Measurements from ENCODE around the gene ATG4B. TPM values are rescaled to one million over a fixed set of nuclear protein-coding genes. Genes with fewer than 3 reads are reported as not detected.

ATG4B gene
- total RNA-seq, 1 donor from 2014 or later = 117 TPM

DNA sequence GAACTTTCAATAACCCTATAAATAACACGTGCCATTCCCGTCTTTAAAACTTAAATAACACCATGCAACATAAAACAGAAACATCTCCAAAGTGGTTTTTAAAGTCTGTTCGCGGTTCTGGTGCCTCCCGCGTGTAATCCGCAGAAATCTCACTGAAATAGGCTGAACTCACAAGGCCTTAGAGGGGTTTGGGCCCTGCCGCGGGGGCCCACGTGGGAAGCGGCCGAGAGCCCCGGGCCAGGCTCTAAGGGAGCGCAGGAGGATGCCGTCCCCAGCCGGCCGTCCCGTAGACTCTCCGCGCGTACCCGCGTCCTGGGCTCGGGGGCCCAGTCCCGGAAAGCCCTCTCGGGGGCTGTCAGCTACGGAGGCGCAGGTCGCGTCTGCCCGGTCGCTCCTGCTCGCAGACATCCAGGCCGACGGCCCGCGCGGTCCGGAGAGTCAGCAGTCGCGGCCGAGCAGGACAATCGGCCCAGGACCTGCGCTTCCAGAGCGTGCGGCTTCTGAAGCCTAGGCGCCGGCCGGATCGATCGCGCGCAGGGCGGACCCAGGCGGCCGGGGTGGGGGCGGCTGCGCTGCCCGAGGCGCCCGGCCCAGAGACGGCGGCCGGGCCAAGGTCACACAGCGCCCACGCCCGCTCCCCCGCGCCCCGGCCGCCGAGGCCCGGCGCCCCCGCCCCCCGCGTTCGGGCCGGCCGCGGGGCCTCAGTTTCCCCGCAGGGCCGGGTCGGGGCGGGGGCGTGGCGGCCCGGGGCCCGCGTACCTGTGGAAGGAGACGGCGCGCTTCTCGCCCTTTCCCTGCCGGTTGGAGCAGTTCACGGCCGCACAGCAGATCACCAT, 1.1 kb upstream of the ATG4B start:
- intact Hi-C loops (cut with micrococcal nuclease) = loop anchor here (2.0 to 10.0 kb wide), 5 partner anchors 20 to 482 kb away; partner anchors contain the start of genes D2HGDH, DTYMK, PPP1R7 and STK25
- Mint-ChIP-seq H3K4me1 (ENCODE audit: low read depth) (peaks cover 34% of the 10 kb centered on the region), H3K4me3 (ENCODE audit: low read depth) (peak overlapping the region; percentile 81)

DNA sequence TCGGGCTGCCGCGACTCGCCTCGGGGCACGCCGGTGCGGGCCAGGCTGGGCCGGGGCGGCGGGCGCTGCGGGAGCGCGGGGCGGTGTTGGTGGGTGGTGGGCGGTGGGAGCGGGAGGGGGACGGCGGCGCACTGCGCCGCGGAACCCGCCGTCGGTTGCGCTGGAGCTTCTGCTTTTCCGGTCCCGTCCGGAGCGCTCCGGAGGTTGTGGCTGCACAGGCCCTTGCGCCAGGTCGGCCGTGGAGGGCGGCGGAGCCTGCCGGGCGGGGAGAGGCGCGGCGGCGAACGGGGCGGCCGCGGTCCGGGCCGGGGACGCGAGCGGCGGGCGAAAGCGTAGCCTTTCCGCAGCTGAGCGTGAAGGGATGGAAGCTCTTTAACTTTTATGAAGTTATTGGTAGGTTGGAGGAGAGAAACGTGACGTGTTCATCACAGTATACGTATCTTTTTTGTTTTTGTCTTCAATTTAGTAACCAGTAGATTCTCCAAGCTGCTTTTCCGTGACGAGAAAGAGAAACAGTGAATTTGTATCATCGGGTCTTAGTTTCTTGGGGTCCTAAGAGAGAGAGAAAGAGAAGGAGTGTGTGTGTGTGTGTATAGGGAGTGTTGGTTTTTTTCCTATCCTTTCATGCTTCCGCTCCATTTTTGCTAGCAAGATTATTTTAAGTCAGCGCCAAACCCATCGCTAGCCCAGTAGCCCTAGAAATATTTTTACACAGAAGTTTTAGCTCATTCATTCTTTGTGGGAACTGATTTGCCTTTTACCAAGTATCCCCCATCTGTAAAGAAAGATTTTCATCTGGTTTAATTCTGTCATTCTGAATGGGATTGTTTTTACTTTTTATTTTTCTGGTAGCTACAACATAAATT, 535 bp downstream of the ATG4B start:
- peaks cover 42% of the 10 kb centered on the region for H3K4me1 Mint-ChIP-seq (ENCODE audit: low read depth)
- peak overlapping the region; percentile 94 for H3K4me3 Mint-ChIP-seq (ENCODE audit: low read depth)
- H3K27me3 Mint-ChIP-seq (ENCODE audit: low read depth) = no peaks in the 10 kb centered on the region
- intact Hi-C loops (cut with micrococcal nuclease) = loop anchor here (2.0 to 10.0 kb wide), 5 partner anchors 21 to 483 kb away; partner anchors contain the start of genes D2HGDH, DTYMK, PPP1R7 and STK25
- peak overlapping the region; percentile 92 for H3K27ac Mint-ChIP-seq
- DNase-seq (ENCODE audit: low spot score) = no peak
- H3K9me3 Mint-ChIP-seq = no peaks in the 10 kb centered on the region
- peaks cover 51% of the 10 kb centered on the region for H3K36me3 Mint-ChIP-seq (ENCODE audit: low read depth)

More for the DNA sequence above, 1.1 kb upstream of the ATG4B start:
- H3K27ac Mint-ChIP-seq = peak overlapping the region; percentile 68
- peaks cover 59% of the 10 kb centered on the region for H3K36me3 Mint-ChIP-seq (ENCODE audit: low read depth)
- no peaks in the 10 kb centered on the region for H3K9me3 Mint-ChIP-seq
- H3K27me3 Mint-ChIP-seq (ENCODE audit: low read depth) = no peaks in the 10 kb centered on the region
- DNase-seq (ENCODE audit: low spot score) = peak; percentile 35

GRCh38 chr2:241638940-241639339, 1.4 kb downstream of the ATG4B start:
- intact Hi-C loops (cut with micrococcal nuclease) = loop anchor here (5.0 to 10.0 kb wide), 2 partner anchors 132 to 484 kb away; partner anchors contain the start of genes PPP1R7 and STK25
- no peaks in the 10 kb centered on the region for H3K9me3 Mint-ChIP-seq
- peak overlapping the region; percentile 94 for H3K4me3 Mint-ChIP-seq (ENCODE audit: low read depth)
- peaks cover 42% of the 10 kb centered on the region for H3K4me1 Mint-ChIP-seq (ENCODE audit: low read depth)
- no peaks in the 10 kb centered on the region for H3K27me3 Mint-ChIP-seq (ENCODE audit: low read depth)
- H3K27ac Mint-ChIP-seq = no peak overlapping the region
- peaks cover 46% of the 10 kb centered on the region for H3K36me3 Mint-ChIP-seq (ENCODE audit: low read depth)
- no peak for DNase-seq (ENCODE audit: low spot score)

DNA sequence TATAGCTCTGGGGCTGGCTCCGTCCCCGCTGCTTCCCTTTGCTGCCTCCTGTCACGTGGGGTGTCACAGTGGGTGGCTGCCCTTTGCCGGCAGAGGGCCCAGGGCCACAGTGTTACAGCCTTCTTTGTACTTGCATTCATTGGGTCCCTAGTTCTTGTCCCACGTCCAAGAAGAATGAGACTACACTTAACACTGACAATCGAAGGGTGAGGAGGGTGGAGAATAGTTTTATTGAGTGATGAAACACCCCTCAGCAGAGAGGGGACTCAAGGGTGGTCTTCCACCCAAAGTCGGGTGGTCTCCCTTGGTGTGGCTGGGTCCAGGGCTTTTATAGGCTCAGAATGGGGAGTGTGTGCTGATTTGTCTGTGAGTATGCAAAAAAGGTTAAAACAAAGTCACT, 1.9 kb downstream of the ATG4B start:
- peaks cover 42% of the 10 kb centered on the region for H3K4me1 Mint-ChIP-seq (ENCODE audit: low read depth)
- no peak overlapping the region for H3K4me3 Mint-ChIP-seq (ENCODE audit: low read depth)
- H3K27ac Mint-ChIP-seq = no peak overlapping the region
- no peaks in the 10 kb centered on the region for H3K9me3 Mint-ChIP-seq
- intact Hi-C loops (cut with micrococcal nuclease) = loop anchor here (5.0 to 10.0 kb wide), 2 partner anchors 132 to 485 kb away; partner anchors contain the start of genes PPP1R7 and STK25
- H3K27me3 Mint-ChIP-seq (ENCODE audit: low read depth) = no peaks in the 10 kb centered on the region
- DNase-seq (ENCODE audit: low spot score) = no peak
- peaks cover 46% of the 10 kb centered on the region for H3K36me3 Mint-ChIP-seq (ENCODE audit: low read depth)

DNA sequence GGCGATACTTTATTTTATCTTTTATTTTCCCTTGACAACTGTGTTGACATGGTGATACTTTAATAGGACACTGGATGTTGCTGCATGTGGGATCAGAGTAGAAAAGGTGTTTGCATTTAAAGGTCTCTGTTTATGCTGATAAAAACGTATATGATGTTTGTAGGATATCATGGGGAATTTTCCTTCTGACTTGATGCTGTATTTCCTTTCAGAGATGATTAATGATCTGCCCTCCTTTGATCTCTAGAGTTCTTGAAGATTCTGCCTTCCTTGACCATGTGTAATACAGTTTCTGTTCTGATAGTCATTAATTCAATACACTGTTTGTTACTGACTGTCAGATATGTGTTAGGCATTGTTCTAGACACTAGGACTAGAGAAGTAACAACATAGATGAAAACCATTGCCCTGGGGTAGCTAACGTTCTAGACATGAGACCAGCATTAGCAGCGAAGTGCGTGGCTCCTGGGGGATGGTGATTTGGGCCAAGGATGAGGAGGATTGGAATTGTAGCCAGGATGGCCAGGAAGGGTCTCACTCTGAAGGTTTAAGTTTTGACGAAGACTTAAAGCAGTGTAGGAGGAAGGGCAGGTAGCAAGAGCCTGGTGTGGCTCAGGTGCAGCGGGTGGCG, 2.8 kb downstream of the ATG4B start:
- DNase-seq (ENCODE audit: low spot score) = no peak
- peak overlapping the region; percentile 26 for H3K27ac Mint-ChIP-seq
- peaks cover 42% of the 10 kb centered on the region for H3K36me3 Mint-ChIP-seq (ENCODE audit: low read depth)
- intact Hi-C loops (cut with micrococcal nuclease) = no loop called here
- peaks cover 35% of the 10 kb centered on the region for H3K4me1 Mint-ChIP-seq (ENCODE audit: low read depth)
- H3K4me3 Mint-ChIP-seq (ENCODE audit: low read depth) = no peak overlapping the region
- no peaks in the 10 kb centered on the region for H3K9me3 Mint-ChIP-seq
- H3K27me3 Mint-ChIP-seq (ENCODE audit: low read depth) = no peaks in the 10 kb centered on the region

GRCh38 chr2:241641631-241642030, 4.1 kb downstream of the ATG4B start:
- Mint-ChIP-seq H3K27ac (no peak overlapping the region), H3K9me3 (no peaks in the 10 kb centered on the region), H3K4me1 (ENCODE audit: low read depth) (peaks cover 30% of the 10 kb centered on the region), H3K36me3 (ENCODE audit: low read depth) (peaks cover 42% of the 10 kb centered on the region), H3K27me3 (ENCODE audit: low read depth) (no peaks in the 10 kb centered on the region), H3K4me3 (ENCODE audit: low read depth) (no peak overlapping the region)
- no peak for DNase-seq (ENCODE audit: low spot score)
- intact Hi-C loops (cut with micrococcal nuclease) = no loop called here

- H3K4me3 Mint-ChIP-seq (ENCODE audit: low read depth) = no peak overlapping the region
- peaks cover 22% of the 10 kb centered on the region for H3K36me3 Mint-ChIP-seq (ENCODE audit: low read depth)
- no peak for DNase-seq (ENCODE audit: low spot score)
- H3K27me3 Mint-ChIP-seq (ENCODE audit: low read depth) = no peaks in the 10 kb centered on the region
- H3K4me1 Mint-ChIP-seq (ENCODE audit: low read depth) = peaks cover 16% of the 10 kb centered on the region
- H3K27ac Mint-ChIP-seq = no peak overlapping the region
- intact Hi-C loops (cut with micrococcal nuclease) = no loop called here
- no peaks in the 10 kb centered on the region for H3K9me3 Mint-ChIP-seq
Measured at GRCh38 chr2:241645056-241645914, 7.8 kb downstream of the ATG4B start.

DNA sequence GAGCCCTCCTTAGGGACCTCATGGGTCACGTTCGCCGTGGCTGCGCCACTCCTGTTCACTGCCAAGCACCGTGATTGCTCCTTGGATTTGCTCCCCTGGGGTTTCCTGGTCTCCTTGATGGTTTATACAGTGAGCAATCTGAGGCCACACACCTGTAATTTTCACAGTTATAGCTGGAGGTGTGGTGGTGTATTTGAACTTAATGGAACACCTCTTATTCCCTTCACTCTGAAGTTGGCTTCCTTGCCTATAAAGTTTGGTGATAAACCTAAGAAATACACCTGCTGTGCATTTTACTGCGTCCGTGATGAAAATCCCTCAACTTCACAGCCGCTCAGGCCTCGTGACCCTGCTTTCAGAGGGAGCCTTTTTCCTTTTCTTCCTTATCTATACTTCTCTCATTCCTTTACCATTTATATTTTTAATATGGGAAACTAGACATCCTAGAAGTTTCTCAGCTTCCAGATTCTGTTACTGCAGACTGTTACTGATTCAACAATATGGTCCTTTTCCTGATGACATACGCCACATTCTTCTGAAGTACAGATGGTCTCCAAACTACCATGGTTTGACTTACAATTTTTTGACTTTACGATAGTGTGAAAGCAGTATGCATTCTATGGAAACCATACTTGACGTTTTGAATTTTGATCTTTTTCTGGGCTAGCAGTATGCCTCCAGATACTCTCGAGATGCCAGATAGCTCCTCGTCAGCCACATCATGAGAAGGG, 8.6 kb downstream of the ATG4B start:
- H3K9me3 Mint-ChIP-seq = no peaks in the 10 kb centered on the region
- H3K27me3 Mint-ChIP-seq (ENCODE audit: low read depth) = no peaks in the 10 kb centered on the region
- peaks cover 18% of the 10 kb centered on the region for H3K36me3 Mint-ChIP-seq (ENCODE audit: low read depth)
- H3K27ac Mint-ChIP-seq = no peak overlapping the region
- intact Hi-C loops (cut with micrococcal nuclease) = no loop called here
- peaks cover 8% of the 10 kb centered on the region for H3K4me1 Mint-ChIP-seq (ENCODE audit: low read depth)
- DNase-seq (ENCODE audit: low spot score) = no peak
- no peak overlapping the region for H3K4me3 Mint-ChIP-seq (ENCODE audit: low read depth)

- no peak overlapping the region for H3K4me3 Mint-ChIP-seq (ENCODE audit: low read depth)
- no peaks in the 10 kb centered on the region for H3K4me1 Mint-ChIP-seq (ENCODE audit: low read depth)
- no peaks in the 10 kb centered on the region for H3K9me3 Mint-ChIP-seq
- intact Hi-C loops (cut with micrococcal nuclease) = no loop called here
- no peak for DNase-seq (ENCODE audit: low spot score)
- no peaks in the 10 kb centered on the region for H3K27me3 Mint-ChIP-seq (ENCODE audit: low read depth)
- no peak overlapping the region for H3K27ac Mint-ChIP-seq
- H3K36me3 Mint-ChIP-seq (ENCODE audit: low read depth) = peaks cover 30% of the 10 kb centered on the region
Measured at GRCh38 chr2:241648453-241648852, 11.0 kb downstream of the ATG4B start.

GRCh38 chr2:241649404-241649803, 11.9 kb downstream of the ATG4B start:
- no peaks in the 10 kb centered on the region for H3K27me3 Mint-ChIP-seq (ENCODE audit: low read depth)
- H3K4me1 Mint-ChIP-seq (ENCODE audit: low read depth) = no peaks in the 10 kb centered on the region
- no peak overlapping the region for H3K27ac Mint-ChIP-seq
- H3K9me3 Mint-ChIP-seq = no peaks in the 10 kb centered on the region
- no peak for DNase-seq (ENCODE audit: low spot score)
- intact Hi-C loops (cut with micrococcal nuclease) = no loop called here
- H3K4me3 Mint-ChIP-seq (ENCODE audit: low read depth) = no peak overlapping the region
- H3K36me3 Mint-ChIP-seq (ENCODE audit: low read depth) = peaks cover 28% of the 10 kb centered on the region

DNA sequence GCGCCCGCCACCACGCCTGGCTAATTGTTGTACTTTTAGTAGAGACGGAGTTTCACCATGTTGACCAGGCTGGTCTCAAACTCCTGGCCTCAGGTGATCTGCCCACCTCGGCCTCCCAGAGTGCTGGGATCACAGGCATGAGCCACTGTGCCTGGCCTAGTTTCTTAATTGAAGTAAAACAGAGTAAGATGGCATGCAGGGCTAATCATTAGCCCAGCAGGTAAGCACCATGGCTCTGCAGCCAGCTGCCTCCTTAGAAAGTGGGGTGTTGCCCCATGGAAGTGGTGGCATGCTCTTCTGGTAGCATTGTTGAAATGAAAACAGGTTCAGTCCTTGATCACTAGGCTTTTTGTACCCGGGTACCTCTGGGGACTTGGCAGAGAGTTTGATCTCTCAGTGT, 12.4 kb downstream of the ATG4B start:
- no peak for DNase-seq (ENCODE audit: low spot score)
- no peaks in the 10 kb centered on the region for H3K9me3 Mint-ChIP-seq
- no peak overlapping the region for H3K4me3 Mint-ChIP-seq (ENCODE audit: low read depth)
- H3K36me3 Mint-ChIP-seq (ENCODE audit: low read depth) = peaks cover 25% of the 10 kb centered on the region
- intact Hi-C loops (cut with micrococcal nuclease) = no loop called here
- no peak overlapping the region for H3K27ac Mint-ChIP-seq
- no peaks in the 10 kb centered on the region for H3K27me3 Mint-ChIP-seq (ENCODE audit: low read depth)
- H3K4me1 Mint-ChIP-seq (ENCODE audit: low read depth) = no peaks in the 10 kb centered on the region
